GM19240 (cell line): ENCODE measurements around the gene CHRNA3.
"Not testable (repeated sequence)": the region's sequence is repeated elsewhere in the genome, so short reads cannot be mapped to it uniquely, and the experiment has no call there.

ENCODE experiments used
- DNase-seq: peaks from one replicate; pipeline ENCODE4 v3.0.0; 2011; ENCODE audit warnings: low spot score; ENCODE audit not compliant: insufficient read length

The CHRNA3 gene

DNA sequence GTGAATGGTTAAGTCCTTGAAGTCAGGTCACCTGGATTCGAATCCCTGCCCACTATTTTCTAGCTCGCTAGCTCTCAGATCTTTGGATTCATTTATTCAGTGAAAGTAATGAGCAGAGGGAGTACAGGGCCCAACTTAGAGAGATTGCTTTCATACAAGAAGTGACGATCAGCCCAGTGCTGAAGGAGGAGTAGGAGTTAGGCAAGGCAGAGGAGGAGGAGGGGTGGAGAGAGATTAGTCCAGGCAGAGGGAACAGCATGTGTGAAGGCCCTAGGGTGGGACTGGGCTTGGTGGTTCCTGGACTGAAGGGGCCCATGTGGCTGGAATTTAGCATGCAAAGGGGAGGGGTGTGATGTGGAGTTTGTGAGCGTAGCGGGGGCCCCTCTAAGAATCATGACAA, 59.3 kb downstream of the CHRNA3 start:
- no peak for DNase-seq

DNA sequence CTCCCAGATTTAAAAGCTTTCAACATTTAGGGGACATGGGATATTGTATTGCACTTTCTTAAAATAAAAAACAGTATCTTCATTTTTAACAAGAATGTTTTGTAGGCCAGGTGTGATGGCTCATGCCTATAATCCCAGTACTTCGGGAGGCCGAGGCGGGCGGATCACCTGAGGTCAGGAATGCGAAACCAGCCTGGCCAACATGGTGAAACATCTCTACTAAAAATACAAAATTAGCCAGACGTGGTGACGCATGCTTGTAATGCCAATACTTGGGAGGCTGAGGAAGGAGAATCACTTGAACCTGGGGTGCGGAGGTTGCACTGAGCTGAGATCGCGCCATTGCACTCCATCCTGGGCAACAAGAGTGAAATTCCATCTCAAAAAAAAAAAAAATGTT, 60.6 kb downstream of the CHRNA3 start:
- DNase-seq = not testable (repeated sequence)

GRCh38 chr15:78552597-78552996, 68.2 kb downstream of the CHRNA3 start:
- DNase-seq = no peak

DNA sequence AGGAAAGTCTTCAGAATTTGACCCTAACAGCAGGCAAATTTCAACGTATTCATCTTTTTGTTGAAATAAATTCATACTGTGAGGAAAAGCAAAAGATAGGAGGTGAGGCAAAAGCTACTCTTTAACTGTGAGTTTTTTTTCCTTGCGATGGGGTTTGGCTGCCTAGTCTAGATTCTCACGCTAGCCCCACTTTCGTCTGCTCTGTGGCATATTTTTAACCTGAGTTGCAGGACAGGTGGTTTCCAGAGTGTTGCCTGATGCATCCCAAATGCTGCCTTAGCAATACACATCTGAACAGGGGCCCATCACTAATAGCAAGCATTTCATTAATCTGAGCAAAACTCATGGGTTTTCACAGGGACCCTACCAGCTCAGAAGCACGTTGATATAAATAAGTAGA, 68.9 kb downstream of the CHRNA3 start:
- DNase-seq = no peak

DNA sequence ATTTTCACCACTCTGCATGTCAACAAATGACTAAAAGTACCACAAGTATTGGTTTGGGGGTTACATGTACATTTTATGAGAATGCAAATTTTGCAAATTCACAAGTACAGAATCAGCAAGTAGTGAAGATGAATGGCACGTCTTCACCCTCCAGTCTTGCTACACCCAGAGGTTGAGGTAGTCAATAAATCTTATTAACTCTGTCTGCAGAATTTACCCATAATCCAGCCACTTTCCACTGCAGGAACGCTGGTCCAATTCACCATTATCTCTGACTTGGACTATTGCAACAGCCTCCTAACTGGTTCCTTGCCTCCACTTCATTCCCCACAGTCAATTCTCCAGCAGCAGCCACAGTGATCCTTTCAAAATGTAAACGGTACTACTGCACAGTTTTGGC, 70.0 kb downstream of the CHRNA3 start:
- DNase-seq = no peak

DNA sequence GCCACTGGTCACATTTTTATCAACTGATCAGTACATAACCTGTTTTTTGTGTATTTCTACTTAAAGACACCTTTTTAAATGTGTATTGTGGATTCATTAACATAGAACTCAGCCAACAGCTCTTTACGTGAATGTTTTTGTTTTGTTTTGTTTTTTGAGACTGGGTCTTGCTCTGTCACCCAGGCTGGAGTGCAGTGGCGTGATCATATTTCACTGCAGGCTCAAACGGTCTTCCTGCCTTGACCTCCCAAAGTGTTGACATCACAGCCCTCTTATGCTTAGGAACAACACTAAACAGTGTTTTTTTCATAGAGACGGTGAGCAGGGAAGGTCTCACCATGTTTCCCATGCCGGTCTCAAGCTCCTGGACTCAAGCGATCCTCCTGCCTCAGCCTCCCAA, 70.6 kb downstream of the CHRNA3 start:
- no peak for DNase-seq
